KMS-11 (cell line): ENCODE results near the gene MAMDC2.

ENCODE experiments used
- H2AFZ ChIP-seq: fragments of 200-600 bp; sonication (generic); 2 replicates; pipeline ENCODE4 v1.6.1; 2016; ENCODE audit warnings: antibody characterized with exemption, mixed run types, low read depth
- H3K27ac ChIP-seq: fragments of 200-600 bp; sonication (generic); 2 replicates; pipeline ENCODE4 v1.6.1; 2016; ENCODE audit warnings: mild to moderate bottlenecking, mixed run types
- H3K27me3 ChIP-seq: fragments of 200-600 bp; sonication (generic); 2 replicates; pipeline ENCODE4 v1.6.1; 2017; ENCODE audit warnings: mild to moderate bottlenecking, low read depth, mixed run types, moderate library complexity; ENCODE audit not compliant: insufficient read depth
- H3K36me3 ChIP-seq: fragments of 200-600 bp; sonication (generic); 2 replicates; pipeline ENCODE4 v1.6.1; 2017; ENCODE audit warnings: mild to moderate bottlenecking, mixed run types; ENCODE audit not compliant: insufficient read depth
- H3K4me1 ChIP-seq: fragments of 200-600 bp; sonication (generic); 2 replicates; pipeline ENCODE4 v1.6.1; 2016; ENCODE audit warnings: mild to moderate bottlenecking, low read depth, mixed run types; ENCODE audit not compliant: poor library complexity, severe bottlenecking
- H3K4me2 ChIP-seq: fragments of 200-600 bp; sonication (generic); 2 replicates; pipeline ENCODE4 v1.7.0; 2016; ENCODE audit warnings: mild to moderate bottlenecking, mixed run types
- H3K4me3 ChIP-seq: fragments of 200-600 bp; sonication (generic); IDR thresholded peaks from 2 replicates; pipeline ENCODE4 v1.6.1; 2017; ENCODE audit warnings: low read depth, low read length, mixed read lengths; ENCODE audit not compliant: insufficient read depth
- H3K79me2 ChIP-seq: fragments of 200-600 bp; sonication (generic); 2 replicates; pipeline ENCODE4 v1.6.1; 2016; ENCODE audit warnings: low read depth, mixed run types; ENCODE audit not compliant: insufficient read depth
- H3K9ac ChIP-seq: fragments of 200-600 bp; sonication (generic); 2 replicates; pipeline ENCODE4 v1.6.1; 2016; ENCODE audit warnings: mild to moderate bottlenecking, mixed run types
- H4K20me1 ChIP-seq: fragments of 200-600 bp; sonication (generic); 2 replicates; pipeline ENCODE4 v1.6.1; 2016; ENCODE audit warnings: mild to moderate bottlenecking, mixed run types; ENCODE audit not compliant: insufficient read depth
- CTCF ChIP-seq: fragments of 200-600 bp; sonication (generic); conservative IDR thresholded peaks from 2 replicates; pipeline ENCODE4 v1.6.1; 2017; ENCODE audit warnings: low read depth, mild to moderate bottlenecking, antibody characterized with exemption, low read length, moderate library complexity, mixed read lengths

Gene MAMDC2

GRCh38 chr9:70263421-70263820 is 219.8 kb downstream of the MAMDC2 start:
- Histone ChIP-seq H4K20me1 (no peaks in the 10 kb centered on the region; the same call in 1 of the 2 replicates), H3K4me3 (no peak overlapping the region), H3K4me1 (peaks cover 15% of the 10 kb centered on the region), H2AFZ (no peak overlapping the region), H3K27ac (no peak overlapping the region), H3K27me3 (no peaks in the 10 kb centered on the region), H3K9ac (no peak overlapping the region), H3K79me2 (peaks cover 55% of the 10 kb centered on the region), H3K36me3 (peaks cover 4% of the 10 kb centered on the region; the same call in 1 of the 2 replicates), H3K4me2 (no peak overlapping the region)
- TF ChIP-seq CTCF = no peak
